Stomach (tissue), 9 donors: ENCODE data around the gene SLC29A2. TPM values are rescaled to one million over a fixed set of nuclear protein-coding genes. Genes with fewer than 3 reads are reported as not detected.

Source experiments
- DNase-seq, 2 donors: peaks; one replicate each; pipeline versions ENCODE4 v3.0.0 to v3.0.0-alpha.2; 2013 to 2019
- H3K27ac ChIP-seq, 5 donors: fragments of 200-600 bp in 4 of 5; sonication (generic) in 4 of 5; one replicate each; pipeline ENCODE4 v1.5.1; 2013 to 2019; ENCODE audit warnings: mild to moderate bottlenecking in 1 of 5, moderate library complexity in 1 of 5
- H3K27me3 ChIP-seq, 3 donors: fragments of 200-600 bp; sonication (generic); one replicate each; pipeline ENCODE4 v1.5.1; 2017 to 2019; ENCODE audit warnings: mixed run types in 1 of 3
- H3K36me3 ChIP-seq, 4 donors: fragments of 200-600 bp; sonication (generic); 1 replicate in 3 of 4; 2 replicates in 1 of 4; pipeline ENCODE4 v1.5.1; 2016 to 2019
- H3K4me1 ChIP-seq, 4 donors: fragments of 200-600 bp; sonication (generic); one replicate each; pipeline ENCODE4 v1.5.1; 2016 to 2019
- H3K4me3 ChIP-seq, 4 donors: fragments of 200-600 bp; sonication (generic) in 3 of 4; one replicate each; pipeline ENCODE4 v1.5.1; 2016 to 2019; ENCODE audit warnings: mild to moderate bottlenecking in 1 of 4
- H3K9me3 ChIP-seq, 4 donors: fragments of 200-600 bp; sonication (generic); one replicate each; pipeline ENCODE4 v1.5.1; 2016 to 2019
- EP300 ChIP-seq: sonication (generic); formaldehyde crosslinking; IDR thresholded peaks from one replicate; pipeline ENCODE4 v1.6.1; 2017; ENCODE audit warnings: antibody characterized with exemption
- POLR2A ChIP-seq, 4 donors: fragments of 450-650 bp; IDR thresholded peaks; one replicate each; pipeline ENCODE4 v1.6.1; 2016; ENCODE audit warnings: antibody characterized with exemption in 4 of 4, control low read depth in 2 of 4, mild to moderate bottlenecking in 1 of 4, moderate library complexity in 1 of 4
- POLR2AphosphoS5 ChIP-seq, 3 donors: sonication (generic); formaldehyde crosslinking; IDR thresholded peaks; one replicate each; pipeline ENCODE4 v1.6.1; 2016; ENCODE audit warnings: antibody characterized with exemption in 3 of 3
- WGBS, 5 donors: extraction: QIAGEN DNeasy Blood & Tissue Kit in 3 of 5; methylation state at CpG; one replicate each; pipeline versions ENCODE4 v1.1.5 to v1.1.7; 2013 to 2018; 5-methylcytosine and 5-hydroxymethylcytosine counted together
- intact Hi-C: fragments of 100-400 bp; cut with DNase I; formaldehyde crosslinking; loops from one replicate; pipeline ENCODE4 v1.15.1; 2023; ENCODE audit warnings: low total_unique reads
- polyA plus RNA-seq, 3 donors: library from polyadenylated mRNA; stranded (reverse); fragments of 200-250 nt; gene quantifications; one replicate each; pipeline ENCODE4 v1.2.3, GENCODE V29; 2013
- total RNA-seq, 5 donors: library from RNA; depleted of rRNA; stranded (reverse); fragments of >200 nt; gene quantifications; one replicate each; pipeline versions ENCODE4 v1.1.0 to v1.2.3, GENCODE V29; 2014 to 2016
- TF ChIP-seq, protein P1 (sequence below), 7 experiments: fragments of 450-650 bp in 4 of 7; fragments of 200-600 bp in 3 of 7; sonication (generic) in 3 of 7; IDR thresholded peaks; one replicate each; pipeline ENCODE4 v1.5.1; 2016 to 2019; ENCODE audit warnings: antibody characterized with exemption in 7 of 7, control low read depth in 2 of 7, mild to moderate bottlenecking in 1 of 7
- donor health status: healthy with polysubstance abuse.
- donor health status: Bipolar disorder and iron deficiency.
- donor health status: healthy.

The SLC29A2 gene
- total and polyA plus RNA-seq, 8 donors = 2.0 to 14.3 (median 6.4) TPM

DNA sequence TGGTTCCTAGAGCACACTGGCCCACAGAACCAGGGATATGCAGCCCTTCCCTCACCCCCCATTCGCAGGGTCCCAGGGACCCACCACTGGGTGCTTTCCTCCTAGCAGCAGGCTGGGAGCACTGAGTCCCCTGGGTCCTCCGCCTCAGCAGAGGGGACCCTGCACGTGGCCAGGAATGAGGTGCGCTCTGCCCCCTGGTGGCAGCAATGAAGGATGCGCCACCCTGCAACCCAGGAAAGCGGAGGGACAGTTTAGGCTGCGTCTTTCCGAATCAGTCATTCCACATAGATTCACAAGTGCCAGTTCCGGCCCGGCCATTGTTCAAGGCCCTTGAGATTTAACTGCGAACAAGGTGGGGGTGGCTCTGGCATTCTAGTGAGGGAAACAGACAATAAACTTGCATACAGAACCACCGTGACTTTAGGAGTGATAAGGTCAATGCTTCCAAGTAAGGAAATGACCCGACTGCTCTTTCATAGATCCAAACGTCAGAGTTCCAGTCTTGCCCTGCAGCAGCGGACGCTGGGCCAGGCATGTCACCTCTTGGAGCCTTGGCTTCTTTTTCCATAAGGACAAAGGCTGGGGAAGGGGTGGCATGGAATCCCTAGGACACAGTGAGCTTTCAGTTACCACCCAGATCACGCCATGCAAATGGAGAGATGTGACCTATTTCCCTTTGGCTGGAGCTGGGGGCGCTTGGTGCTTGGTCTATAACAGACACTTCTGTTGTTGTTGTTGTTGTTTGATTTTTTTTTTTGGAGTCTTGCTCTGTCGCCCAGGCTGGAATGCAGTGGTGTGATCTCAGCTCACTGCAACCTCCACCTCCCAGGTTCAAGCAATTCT, 43.0 kb downstream of the SLC29A2 start:
- intact Hi-C loops = no loop called here
- peak overlapping the region in 2 of 4 donors; percentile 2 to 13 for H3K4me3 ChIP-seq
- H3K27me3 ChIP-seq = no peaks in the 10 kb centered on the region
- peak overlapping the region in 3 of 5 donors; percentile 23 to 73 (median 46) for H3K27ac ChIP-seq
- 8 to 13% (median 11%) methylated on average over 18 to 19 of the region's 19 CpGs for WGBS, 5 donors
- peaks cover 26 to 36% (median 31%) of the 10 kb centered on the region in 4 donors for H3K4me1 ChIP-seq
- peak; percentile 80 to 93 for DNase-seq
- H3K9me3 ChIP-seq = no peaks in the 10 kb centered on the region
- TF ChIP-seq POLR2AphosphoS5 (IDR thresholded peaks at IDR 0.05) (peak in 2 of 3 donors; percentile 67 to 78), POLR2A (IDR thresholded peaks at IDR 0.05) (no peak), EP300 (no peak)
- TF ChIP-seq, protein P1, sequence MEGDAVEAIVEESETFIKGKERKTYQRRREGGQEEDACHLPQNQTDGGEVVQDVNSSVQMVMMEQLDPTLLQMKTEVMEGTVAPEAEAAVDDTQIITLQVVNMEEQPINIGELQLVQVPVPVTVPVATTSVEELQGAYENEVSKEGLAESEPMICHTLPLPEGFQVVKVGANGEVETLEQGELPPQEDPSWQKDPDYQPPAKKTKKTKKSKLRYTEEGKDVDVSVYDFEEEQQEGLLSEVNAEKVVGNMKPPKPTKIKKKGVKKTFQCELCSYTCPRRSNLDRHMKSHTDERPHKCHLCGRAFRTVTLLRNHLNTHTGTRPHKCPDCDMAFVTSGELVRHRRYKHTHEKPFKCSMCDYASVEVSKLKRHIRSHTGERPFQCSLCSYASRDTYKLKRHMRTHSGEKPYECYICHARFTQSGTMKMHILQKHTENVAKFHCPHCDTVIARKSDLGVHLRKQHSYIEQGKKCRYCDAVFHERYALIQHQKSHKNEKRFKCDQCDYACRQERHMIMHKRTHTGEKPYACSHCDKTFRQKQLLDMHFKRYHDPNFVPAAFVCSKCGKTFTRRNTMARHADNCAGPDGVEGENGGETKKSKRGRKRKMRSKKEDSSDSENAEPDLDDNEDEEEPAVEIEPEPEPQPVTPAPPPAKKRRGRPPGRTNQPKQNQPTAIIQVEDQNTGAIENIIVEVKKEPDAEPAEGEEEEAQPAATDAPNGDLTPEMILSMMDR (IDR thresholded peaks at IDR 0.05) = peak in 6 of 7 experiments; percentile 41 to 97 (median 96)
- peaks cover 3 to 22% (median 22%) of the 10 kb centered on the region in 4 donors for H3K36me3 ChIP-seq

DNA sequence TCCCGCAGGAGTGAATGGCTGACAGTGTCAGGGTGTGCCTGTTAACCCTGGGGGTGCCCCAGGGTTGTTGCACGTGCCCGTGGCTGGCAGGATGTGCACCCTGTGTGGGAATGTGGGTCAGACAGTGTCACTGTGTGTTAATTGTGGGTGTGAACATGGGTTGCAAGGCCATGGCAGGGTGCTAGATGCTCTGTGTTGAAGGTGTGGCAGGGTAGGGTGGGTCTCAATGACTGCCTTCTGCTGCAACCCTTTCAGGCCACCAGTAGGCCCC, 43.6 kb downstream of the SLC29A2 start:
- WGBS, 5 donors = 48 to 72% (median 58%) methylated on average over 3 of the region's 3 CpGs
- Histone ChIP-seq H3K27me3 (no peaks in the 10 kb centered on the region), H3K4me3 (no peak overlapping the region), H3K27ac (peak overlapping the region in 3 of 5 donors; percentile 46 to 73 (median 73)), H3K36me3 (peaks cover 3 to 17% (median 16%) of the 10 kb centered on the region in 4 donors), H3K9me3 (no peaks in the 10 kb centered on the region), H3K4me1 (peaks cover 26 to 36% (median 31%) of the 10 kb centered on the region in 4 donors)
- no peak for DNase-seq
- TF ChIP-seq EP300 (no peak), POLR2A (IDR thresholded peaks at IDR 0.05) (no peak), POLR2AphosphoS5 (IDR thresholded peaks at IDR 0.05) (no peak)
- TF ChIP-seq, protein P1 (IDR thresholded peaks at IDR 0.05) = no peak
- intact Hi-C loops = no loop called here

DNA sequence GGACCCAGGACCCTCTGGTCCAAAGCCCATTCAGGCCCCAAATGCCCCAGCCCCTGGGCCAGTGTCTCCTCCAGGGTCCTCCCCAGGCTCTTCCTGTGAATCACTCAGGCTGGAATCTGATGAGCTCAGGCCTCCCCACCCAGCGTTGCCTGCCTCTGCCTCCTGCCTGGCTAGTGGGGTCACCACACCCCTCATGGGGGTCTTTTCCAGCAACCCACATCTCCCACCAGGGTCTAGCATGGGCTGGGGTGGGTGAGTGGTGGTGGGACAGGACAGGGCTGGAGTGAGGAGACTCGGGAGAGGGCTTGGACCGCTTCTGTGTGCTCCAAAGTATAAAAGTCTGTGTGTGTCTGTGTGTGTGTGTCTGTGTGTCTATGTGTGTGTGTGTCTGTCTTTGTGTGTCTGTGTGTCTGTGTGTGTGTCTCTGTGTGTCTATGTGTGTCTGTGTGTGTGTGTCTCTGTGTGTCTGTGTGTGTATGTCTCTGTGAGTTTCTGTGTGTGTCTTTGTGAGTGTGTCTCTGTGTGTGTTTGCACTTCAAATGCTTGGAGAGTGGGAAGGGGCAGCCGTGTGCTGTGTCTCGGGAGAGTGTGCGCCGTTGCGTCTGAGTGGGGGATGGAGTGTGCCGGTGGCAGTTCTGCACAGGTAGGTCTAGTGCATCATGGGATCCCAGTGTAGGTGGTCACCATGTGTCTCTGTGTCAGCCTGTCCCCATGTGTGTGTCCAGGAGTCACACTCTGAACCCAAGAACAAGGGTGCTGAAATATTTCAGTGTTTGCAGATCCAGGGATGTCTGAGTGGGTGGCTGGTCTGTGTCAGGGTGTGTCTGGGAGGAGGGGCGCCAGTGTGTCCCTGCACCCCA, 44.2 kb downstream of the SLC29A2 start:
- intact Hi-C loops = no loop called here
- Histone ChIP-seq H3K4me3 (no peak overlapping the region), H3K4me1 (peaks cover 26 to 36% (median 31%) of the 10 kb centered on the region in 4 donors), H3K27me3 (no peaks in the 10 kb centered on the region), H3K27ac (peak overlapping the region in 4 of 5 donors; percentile 44 to 73 (median 72)), H3K9me3 (no peaks in the 10 kb centered on the region), H3K36me3 (peaks cover 3 to 11% (median 10%) of the 10 kb centered on the region in 4 donors)
- TF ChIP-seq EP300 (no peak), POLR2AphosphoS5 (IDR thresholded peaks at IDR 0.05) (no peak), POLR2A (IDR thresholded peaks at IDR 0.05) (no peak)
- TF ChIP-seq, protein P1 (IDR thresholded peaks at IDR 0.05) = no peak
- 81 to 88% (median 84%) methylated on average over 10 of the region's 10 CpGs for WGBS, 5 donors
- peak in 1 of 2 donors; percentile 49 for DNase-seq
